ACHN (cell line): Measurements from ENCODE around the gene SYCP1.
A peak's percentile ranks its signal among the peaks of the same experiment; 100 is the strongest.

Experiments
- DNase-seq: peaks from one replicate; pipeline ENCODE4 v3.0.0-alpha.2; 2015
- in situ Hi-C: cut with HindIII; loops from 2 replicates; pipeline ENCODE4 v1.10.0; 2017; ENCODE audit warnings: low sequenced_read_pairs, low pct_ligation_motif_present, low pct_unique_long_range_greater_than_20kb

Gene SYCP1

GRCh38 chr1:115036814-115037507 is 182.3 kb downstream of the SYCP1 start:
- DNase-seq: no peak
- in situ Hi-C loops: no loop called here

- in situ Hi-C loops: no loop called here
- DNase-seq: no peak
Observed at GRCh38 chr1:115040501-115040900, 185.8 kb downstream of the SYCP1 start.

- in situ Hi-C loops: no loop called here
- DNase-seq: peak; percentile 39
Observed at GRCh38 chr1:115041654-115042053, 187.0 kb downstream of the SYCP1 start.
